K562 (cell line): ENCODE results near the gene GAB1. TPM values are rescaled to one million over a fixed set of nuclear protein-coding genes. Genes with fewer than 3 reads are reported as not detected.

ENCODE experiments used
- ATAC-seq: fragments of 200-7000 bp; cut with Tn5 transposase; 3 replicates; pipeline ENCODE4 v1.9.1; 2020; ENCODE audit warnings: moderate library complexity
- BruUV-seq: library from RNA; stranded (reverse); fragments of 400-500 nt; replicated peaks from 2 replicates; lab custom pipeline; 2021; lab: Mats Ljungman, UMichigan
- CTCF ChIA-PET: fragments of 300-600 bp; formaldehyde crosslinking; extraction: SDS; loops from one replicate; lab custom pipeline; 2021; ENCODE audit warnings: low intra/inter-chr PET ratio; lab: Yijun Ruan, JAX
- POLR2A ChIA-PET: fragments of 300-600, 350-650 bp; sonication (Branson Sonifier 250); formaldehyde crosslinking; extraction: SDS; loops from one replicate; lab custom pipeline; 2021; ENCODE audit warnings: antibody characterized with exemption, inconsistent platforms; lab: Yijun Ruan, JAX
- DNase-seq, 4 experiments: peaks; one replicate each; pipeline versions ENCODE4 v3.0.0 to v3.0.0-alpha.2; 2011 to 2018; ENCODE audit warnings: low spot score in 3 of 4, mixed read lengths in 3 of 4; ENCODE audit errors: extremely low read depth in 1 of 4
- FAIRE-seq: peaks from 2 replicates; lab custom pipeline; 2011; peaks lifted over from hg19 to GRCh38; lab: Jason Lieb, UNC
- H2AFZ ChIP-seq: 2 replicates; pipeline ENCODE4 v1.6.0; 2011; ENCODE audit warnings: low read depth, low read length, control low read depth, inconsistent platforms
- H3K27ac ChIP-seq: fragments of 200-600 bp; 3 replicates; pipeline ENCODE4 v1.8.0; 2011; ENCODE audit warnings: low read depth, mild to moderate bottlenecking, control low read depth, inconsistent platforms, low read length, moderate library complexity, mixed read lengths; ENCODE audit errors: extremely low read depth
- H3K27me3 ChIP-seq, 2 experiments: fragments of 300-600 bp in 1 of 2; 2 replicates in 1 of 2; 3 replicates in 1 of 2; pipeline versions ENCODE4 v1.6.0 to v1.8.0; 2011; ENCODE audit warnings: inconsistent platforms in 2 of 2, low read length in 2 of 2, mild to moderate bottlenecking in 1 of 2, mixed read lengths in 1 of 2, moderate library complexity in 1 of 2; ENCODE audit not compliant: control insufficient read depth in 2 of 2, insufficient read depth in 2 of 2
- H3K36me3 ChIP-seq: fragments of 300-600 bp; 3 replicates; pipeline ENCODE4 v1.8.0; 2011; ENCODE audit warnings: mild to moderate bottlenecking, low read length, inconsistent platforms; ENCODE audit not compliant: control insufficient read depth, insufficient read depth
- H3K4me1 ChIP-seq, 2 experiments: fragments of 200-600 bp in 1 of 2; replicated peaks in 1 of 2; 2 replicates in 1 of 2; 3 replicates in 1 of 2; pipeline versions ENCODE4 v1.5.1 to v1.8.0; 2011; ENCODE audit warnings: inconsistent platforms in 2 of 2, low read length in 2 of 2, mild to moderate bottlenecking in 1 of 2, mixed read lengths in 1 of 2, moderate library complexity in 1 of 2; ENCODE audit not compliant: control insufficient read depth in 2 of 2, insufficient read depth in 2 of 2
- H3K4me2 ChIP-seq: 2 replicates; pipeline ENCODE4 v1.6.1; 2011; ENCODE audit warnings: low read length, control low read depth, inconsistent platforms, mixed read lengths; ENCODE audit not compliant: insufficient read depth
- H3K4me3 ChIP-seq: fragments of 200-600 bp; sonication (generic), shearing (Covaris generic); 2 replicates; pipeline ENCODE4 v1.5.1; 2016; ENCODE audit warnings: control low read depth, inconsistent platforms
- H3K79me2 ChIP-seq: fragments of 200-600 bp; 3 replicates; pipeline ENCODE4 v1.8.0; 2011; ENCODE audit warnings: low read length, inconsistent platforms; ENCODE audit not compliant: control insufficient read depth, insufficient read depth
- H3K9ac ChIP-seq, 2 experiments: 2 replicates each; pipeline versions ENCODE4 v1.6.0 to v1.6.1; 2011; ENCODE audit warnings: low read depth in 2 of 2, low read length in 2 of 2, control low read depth in 1 of 2, inconsistent platforms in 1 of 2, mild to moderate bottlenecking in 1 of 2, mixed read lengths in 1 of 2; ENCODE audit not compliant: insufficient read depth in 1 of 2
- H3K9me1 ChIP-seq: one replicate; pipeline ENCODE4 v1.6.0; 2011; ENCODE audit warnings: inconsistent platforms, mild to moderate bottlenecking, low read length, moderate library complexity; ENCODE audit not compliant: control insufficient read depth, insufficient read depth
- H3K9me3 ChIP-seq: replicated peaks from 2 replicates; pipeline ENCODE4 v1.5.1; 2011; ENCODE audit warnings: low read depth, low read length, inconsistent platforms; ENCODE audit not compliant: control insufficient read depth, insufficient read depth
- H4K20me1 ChIP-seq: replicated peaks from 2 replicates; pipeline ENCODE4 v1.6.1; 2011; ENCODE audit warnings: low read length, inconsistent platforms, mixed read lengths; ENCODE audit not compliant: control insufficient read depth, insufficient read depth
- CHD4 ChIP-seq: fragments of 200-600 bp; sonication (generic); IDR thresholded peaks from 3 replicates; pipeline ENCODE4 v1.6.1; 2012; ENCODE audit warnings: low read depth, mild to moderate bottlenecking, mixed read lengths, low read length, inconsistent platforms; ENCODE audit not compliant: insufficient read depth, insufficient replicate concordance, poor library complexity, severe bottlenecking
- FOXJ2 ChIP-seq: fragments of 200-800 bp; sonication (Bioruptor generic); IDR thresholded peaks from 2 replicates; pipeline ENCODE4 v1.6.1; 2016; ENCODE audit warnings: missing genetic modification characterization, missing compliant biosample characterization
- HEY1 ChIP-seq: fragments of 250-450 bp; sonication (Bioruptor Pico); IDR thresholded peaks from 2 replicates; pipeline ENCODE4 v1.5.0; 2020; ENCODE audit warnings: mild to moderate bottlenecking, moderate library complexity, borderline replicate concordance
- HIVEP1 ChIP-seq: fragments of 250-450 bp; sonication (Bioruptor Pico); IDR thresholded peaks from 2 replicates; pipeline ENCODE4 v1.4.0; 2020; ENCODE audit warnings: mild to moderate bottlenecking
- HNRNPL ChIP-seq: fragments of 200-400 bp; formaldehyde crosslinking; IDR thresholded peaks from 2 replicates; pipeline ENCODE4 v1.6.1; 2017; ENCODE audit warnings: low read depth, mild to moderate bottlenecking, low read length
- HOXB6 ChIP-seq: fragments of 250-450 bp; sonication (Bioruptor Pico); IDR thresholded peaks from 2 replicates; pipeline ENCODE4 v1.5.1; 2022; ENCODE audit warnings: mild to moderate bottlenecking, borderline replicate concordance
- MCM2 ChIP-seq: fragments of 450-650 bp; IDR thresholded peaks from 2 replicates; pipeline ENCODE4 v1.6.1; 2017; ENCODE audit warnings: low read depth, mild to moderate bottlenecking
- MYC ChIP-seq, 2 experiments: fragments of 250-450 bp in 1 of 2; sonication (Bioruptor Pico) in 1 of 2; IDR thresholded peaks; 2 replicates each; pipeline versions ENCODE4 v1.5.1 to v1.6.1; 2012 to 2021; ENCODE audit warnings: low read depth in 2 of 2, borderline replicate concordance in 1 of 2, improper control_type of control experiment in 1 of 2, low read length in 1 of 2, mild to moderate bottlenecking in 1 of 2, moderate library complexity in 1 of 2
- OTX1 ChIP-seq: fragments of 450-650 bp; formaldehyde crosslinking; IDR thresholded peaks from 2 replicates; pipeline ENCODE4 v1.4.0; 2022; ENCODE audit warnings: mild to moderate bottlenecking
- POLR2AphosphoS2 ChIP-seq: IDR thresholded peaks from 2 replicates; pipeline ENCODE4 v1.6.1; 2012; ENCODE audit warnings: low read length, improper control_type of control experiment
- PRPF4 ChIP-seq: fragments of 200-400 bp; formaldehyde crosslinking; IDR thresholded peaks from one replicate; pipeline ENCODE4 v1.6.1; 2017; ENCODE audit warnings: low read length, low read depth, mild to moderate bottlenecking; ENCODE audit not compliant: insufficient read depth, poor library complexity, severe bottlenecking
- RBM17 ChIP-seq: fragments of 200-400 bp; formaldehyde crosslinking; IDR thresholded peaks from 2 replicates; pipeline ENCODE4 v1.6.1; 2017; ENCODE audit warnings: low read depth, mild to moderate bottlenecking, low read length, borderline replicate concordance
- TBL1XR1 ChIP-seq, 2 experiments: IDR thresholded peaks; 2 replicates each; pipeline ENCODE4 v1.6.1; 2012; ENCODE audit warnings: improper control_type of control experiment in 2 of 2, low read length in 2 of 2, mild to moderate bottlenecking in 1 of 2
- ZNF12 ChIP-seq: sonication (generic); formaldehyde crosslinking; IDR thresholded peaks from 2 replicates; pipeline ENCODE4 v1.4.0; 2020; ENCODE audit warnings: mild to moderate bottlenecking, missing genetic modification reagents
- ZNF57 ChIP-seq: fragments of 450-650 bp; formaldehyde crosslinking; IDR thresholded peaks from 2 replicates; pipeline ENCODE4 v1.4.0; 2020; ENCODE audit warnings: mild to moderate bottlenecking, moderate library complexity
- in situ Hi-C: fragments of 300-500 bp; cut with MboI; formaldehyde crosslinking; loops from 4 replicates; pipeline ENCODE4 v1.15.0; 2018; ENCODE audit warnings: inconsistent platforms, mixed read lengths
- intact Hi-C: fragments of 100-400 bp; cut with micrococcal nuclease; formaldehyde crosslinking; loops from 2 replicates; pipeline ENCODE4 v1.14.2; 2022
- polyA plus RNA-seq, 8 experiments: library from polyadenylated mRNA; depleted of rRNA in 4 of 8; stranded (reverse) in 5 of 8; unstranded in 3 of 8; fragments of >200 nt; fragmentation: Nextera tagmentation in 2 of 8; fragmentation: Illumina TruSeq in 1 of 8; extraction: Ambion mirVana in 2 of 8; extraction: Trizol in 1 of 8; gene quantifications; 2 replicates each; pipeline versions ENCODE4 v1.2.1 to v1.2.3, GENCODE V29; 2011 to 2014; ENCODE audit warnings: inconsistent platforms in 1 of 8, missing spikeins in 1 of 8
- total RNA-seq, 7 experiments: library from RNA; depleted of rRNA in 6 of 7; stranded (reverse); fragments of >200 nt in 6 of 7; fragmentation: Illumina TruSeq in 2 of 7; extraction: Trizol in 2 of 7; gene quantifications; 2 replicates each; pipeline versions ENCODE4 v1.2.1 to v1.2.3, GENCODE V29; 2011 to 2021; ENCODE audit warnings: low replicate concordance in 1 of 7
- TF ChIP-seq, protein P1 (sequence below), 3 experiments: fragments of 200-800 bp in 1 of 3; sonication (Bioruptor generic) in 1 of 3; sonication (generic) in 1 of 3; formaldehyde crosslinking in 1 of 3; IDR thresholded peaks; 2 replicates each; pipeline versions ENCODE4 v1.6.1 to v1.8.0; 2016 to 2022; ENCODE audit warnings: mild to moderate bottlenecking in 2 of 3, missing compliant biosample characterization in 2 of 3, missing genetic modification characterization in 2 of 3, missing genetic modification reagents in 1 of 3

Gene GAB1
- total and polyA plus RNA-seq, 9 of the 15 experiments (the other 6 are each of a cell fraction or from before 2014, with no cell fraction given), result 1.3 to 14.6 (median 7.5) TPM

DNA sequence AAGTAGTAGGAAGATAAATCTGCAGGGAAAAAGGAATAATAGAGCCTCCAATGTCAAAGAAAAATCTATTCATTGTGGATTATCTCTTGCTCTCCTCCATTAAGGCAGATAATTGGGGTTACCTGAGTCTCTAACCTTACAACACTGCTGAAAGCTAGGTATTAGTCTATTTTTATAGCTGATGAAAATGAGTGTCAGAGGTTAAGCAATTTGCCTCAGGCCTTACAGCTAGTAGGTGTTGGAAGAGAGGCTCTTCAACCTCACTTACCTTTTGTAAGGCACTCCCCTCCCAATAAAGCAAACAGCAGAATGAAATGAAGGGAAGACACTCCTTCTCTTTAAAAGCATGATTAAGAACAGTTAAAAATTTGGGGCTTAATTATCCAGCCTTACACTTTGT, 45.4 kb upstream of the GAB1 start:
- Histone ChIP-seq H3K9me3 (no peaks in the 10 kb centered on the region), H3K27me3 (no peaks in the 10 kb centered on the region; a peak in 1 of 5 replicates), H2AFZ (no peak overlapping the region), H4K20me1 (no peaks in the 10 kb centered on the region), H3K4me3 (no peak overlapping the region), H3K9me1 (no peaks in the 10 kb centered on the region), H3K27ac (no peak overlapping the region), H3K4me1 (no peaks in the 10 kb centered on the region; a peak in 1 of 5 replicates), H3K9ac (no peak overlapping the region), H3K79me2 (no peaks in the 10 kb centered on the region), H3K4me2 (no peak overlapping the region), H3K36me3 (no peaks in the 10 kb centered on the region)
- BruUV-seq, result no TSS peak
- FAIRE-seq (no peak), DNase-seq (no peak), ATAC-seq (no peak)
- TF ChIP-seq MYC (IDR thresholded peaks at IDR 0.05; ENCODE audit: low read depth, low read length) (no peak), MYC (CRISPR knock-in tag; IDR thresholded peaks at IDR 0.05; ENCODE audit: borderline replicate concordance, low read depth) (no peak), ZNF57 (CRISPR knock-in tag) (no peak), TBL1XR1 (IDR thresholded peaks at IDR 0.05; ENCODE audit: low read length in 2 of 2) (no peak), OTX1 (CRISPR knock-in tag) (no peak), HNRNPL (no peak), PRPF4 (no peak), HEY1 (CRISPR knock-in tag) (no peak), ZNF12 (no peak), POLR2AphosphoS2 (no peak), HOXB6 (no peak), HIVEP1 (no peak), CHD4 (no peak), RBM17 (no peak), FOXJ2 (tag) (no peak), MCM2 (no peak)
- TF ChIP-seq, protein P1, sequence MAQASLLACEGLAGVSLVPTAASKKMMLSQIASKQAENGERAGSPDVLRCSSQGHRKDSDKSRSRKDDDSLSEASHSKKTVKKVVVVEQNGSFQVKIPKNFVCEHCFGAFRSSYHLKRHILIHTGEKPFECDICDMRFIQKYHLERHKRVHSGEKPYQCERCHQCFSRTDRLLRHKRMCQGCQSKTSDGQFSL (CRISPR knock-in tag; IDR thresholded peaks at IDR 0.05), result no peak
- TF ChIP-seq, protein P1 (tag; IDR thresholded peaks at IDR 0.05), result no peak
- ChIA-PET POLR2A (interaction anchor here (1.6 kb wide), 1 partner anchor 12 kb away, joined by 7 read pairs; no protein-coding TSS in a partner anchor), CTCF (no interaction called here)
- in situ Hi-C loops, result no loop called here
- intact Hi-C loops, result no loop called here
